Muscle layer of colon (tissue), 2 donors: ENCODE measurements around the gene AFTPH.

Experiments
- H3K27ac ChIP-seq: one replicate; pipeline ENCODE4 v1.7.0; 2013; ENCODE audit warnings: low read depth, mild to moderate bottlenecking, low read length, moderate library complexity
- H3K27me3 ChIP-seq, 2 donors: one replicate each; pipeline ENCODE4 v1.7.0; 2013; ENCODE audit warnings: low read length in 2 of 2, mild to moderate bottlenecking in 2 of 2; ENCODE audit not compliant: insufficient read depth in 2 of 2, control insufficient read depth in 1 of 2
- H3K36me3 ChIP-seq: one replicate; pipeline ENCODE4 v1.7.0; 2013; ENCODE audit warnings: mild to moderate bottlenecking, low read length; ENCODE audit not compliant: insufficient read depth
- H3K4me1 ChIP-seq: one replicate; pipeline ENCODE4 v1.7.0; 2013; ENCODE audit warnings: mild to moderate bottlenecking, low read length; ENCODE audit not compliant: insufficient read depth
- H3K4me3 ChIP-seq, 2 donors: one replicate each; pipeline ENCODE4 v1.7.0; 2013; ENCODE audit warnings: low read length in 2 of 2, low read depth in 1 of 2, mild to moderate bottlenecking in 1 of 2, moderate library complexity in 1 of 2
- H3K9ac ChIP-seq: one replicate; pipeline ENCODE4 v1.7.0; 2013; ENCODE audit warnings: low read length
- H3K9me3 ChIP-seq: one replicate; pipeline ENCODE4 v1.7.0; 2013; ENCODE audit warnings: mild to moderate bottlenecking, low read length
- donor health status: abdominal sarcoma.
- donor health status: Adenocarcinoma of cecum.

AFTPH gene

DNA sequence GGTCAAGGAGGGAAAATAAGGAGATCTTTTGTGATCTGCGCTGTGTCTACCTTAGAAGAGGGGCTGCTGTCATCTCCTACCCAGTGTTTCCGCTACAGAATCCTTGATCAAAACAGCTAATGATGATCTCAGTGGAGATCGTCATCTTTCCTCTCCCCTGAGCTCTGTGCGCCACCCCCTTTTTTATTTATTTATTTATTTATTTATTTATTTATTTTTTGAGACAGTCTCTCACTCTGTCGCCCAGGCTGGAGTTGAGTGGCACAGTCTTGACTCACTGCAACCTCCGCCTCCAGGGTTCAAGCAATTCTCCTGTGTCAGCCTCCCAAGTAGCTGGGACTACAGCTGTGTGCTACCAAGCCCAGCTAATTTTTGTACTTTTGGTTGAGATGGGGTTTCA lies 74.1 kb downstream of the AFTPH start:
- Histone ChIP-seq H3K4me1 (no peaks in the 10 kb centered on the region), H3K27me3 (no peaks in the 10 kb centered on the region), H3K9me3 (no peaks in the 10 kb centered on the region), H3K4me3 (no peak overlapping the region), H3K9ac (no peak overlapping the region), H3K36me3 (no peaks in the 10 kb centered on the region), H3K27ac (no peak overlapping the region)

DNA sequence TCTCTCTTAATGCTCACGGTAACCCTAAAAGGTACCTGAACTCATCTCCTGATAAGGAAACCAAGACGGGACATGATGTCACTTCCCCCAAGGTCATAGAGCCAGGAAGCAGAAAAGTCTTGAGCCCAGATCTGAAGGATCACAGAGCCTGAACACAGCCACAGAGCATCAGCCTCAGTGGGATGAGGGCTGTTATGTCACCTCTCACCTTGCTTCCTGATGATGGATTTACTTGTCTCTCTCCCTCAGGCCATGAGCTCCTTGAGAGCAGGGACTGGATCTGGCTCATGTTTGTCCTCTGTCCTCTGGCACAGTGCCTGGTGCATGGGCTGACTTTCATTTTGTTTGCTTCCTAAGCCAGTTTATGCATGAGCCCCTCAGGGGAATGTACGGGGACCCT lies 75.3 kb downstream of the AFTPH start:
- Histone ChIP-seq H3K4me1 (peaks cover under 1% of the 10 kb centered on the region), H3K4me3 (no peak overlapping the region), H3K27ac (no peak overlapping the region), H3K36me3 (no peaks in the 10 kb centered on the region), H3K9ac (no peak overlapping the region), H3K9me3 (no peaks in the 10 kb centered on the region), H3K27me3 (no peaks in the 10 kb centered on the region)

DNA sequence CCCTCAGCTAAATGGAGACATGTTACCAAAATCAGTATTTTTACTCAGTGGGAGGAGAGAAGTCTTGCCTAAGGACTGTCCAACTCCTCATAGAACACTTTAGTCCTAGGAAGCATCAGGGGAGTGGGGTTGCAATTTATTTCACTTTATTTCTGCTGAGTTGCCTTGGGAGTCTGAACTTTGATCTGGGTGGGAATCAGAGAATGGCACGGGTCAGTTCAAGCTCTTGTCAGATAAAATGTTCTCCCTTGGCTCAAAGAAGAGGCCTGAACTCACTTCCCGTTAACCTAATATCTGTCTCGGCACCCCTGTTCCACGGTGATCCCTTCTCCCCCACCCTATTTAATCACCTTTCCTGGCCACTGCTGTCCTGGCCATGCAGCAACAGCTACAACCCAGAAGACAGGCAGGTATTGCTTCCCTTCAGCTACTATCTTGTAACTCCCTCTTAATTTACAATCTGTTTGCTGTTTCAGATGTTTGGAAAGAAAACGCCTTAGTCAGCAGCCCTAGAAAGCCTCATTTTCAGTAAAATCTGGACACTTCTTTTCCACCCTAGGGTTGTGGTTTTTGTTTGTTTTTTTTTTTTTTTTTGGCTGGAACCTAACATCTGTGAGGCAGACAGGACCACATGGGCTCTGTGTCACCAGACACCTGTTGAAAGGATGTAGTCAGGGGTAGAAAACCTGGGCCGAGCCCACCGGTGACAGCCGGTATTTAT lies 77.1 kb downstream of the AFTPH start:
- H3K36me3 ChIP-seq, result no peaks in the 10 kb centered on the region

DNA sequence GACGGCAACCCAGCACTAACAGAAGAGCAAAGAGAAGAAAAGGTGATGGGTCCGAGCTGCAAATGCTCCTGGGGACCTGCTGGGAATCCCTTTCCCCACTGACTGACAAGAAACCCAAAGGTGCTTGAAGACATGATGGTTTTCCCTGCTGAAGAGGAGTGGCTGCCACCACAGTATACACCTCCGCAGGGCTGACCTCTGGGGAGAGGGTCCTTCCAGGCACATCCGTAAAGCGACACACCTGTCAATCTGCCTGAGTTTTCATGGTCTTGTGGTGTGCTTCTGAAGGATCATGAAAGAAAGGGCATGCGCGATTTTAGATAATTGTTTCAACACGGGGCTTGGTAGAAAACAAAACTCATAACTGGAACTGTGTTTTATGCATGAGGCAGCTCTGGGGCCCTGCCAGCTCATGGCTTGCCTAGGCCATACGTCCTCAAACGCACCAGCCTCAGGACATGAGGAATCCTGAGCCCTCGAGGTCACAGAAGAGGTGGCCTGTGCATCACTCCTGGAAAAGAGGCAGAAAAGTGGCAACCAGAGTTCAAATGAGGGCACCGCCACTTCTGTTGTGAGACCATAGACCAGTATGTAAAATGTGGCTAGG lies 77.8 kb downstream of the AFTPH start:
- Histone ChIP-seq H3K9me3 (no peaks in the 10 kb centered on the region), H3K27ac (no peak overlapping the region), H3K9ac (no peak overlapping the region), H3K4me3 (no peak overlapping the region), H3K36me3 (no peaks in the 10 kb centered on the region), H3K27me3 (no peaks in the 10 kb centered on the region), H3K4me1 (peaks cover 11% of the 10 kb centered on the region)

More for the DNA sequence above, 77.1 kb downstream of the AFTPH start:
- no peak overlapping the region for H3K9ac ChIP-seq
- no peaks in the 10 kb centered on the region for H3K9me3 ChIP-seq
- no peaks in the 10 kb centered on the region for H3K27me3 ChIP-seq
- H3K27ac ChIP-seq, result no peak overlapping the region
- H3K4me3 ChIP-seq, result no peak overlapping the region
- H3K4me1 ChIP-seq, result peaks cover 11% of the 10 kb centered on the region

GRCh38 chr2:64602436-64602835 lies 78.3 kb downstream of the AFTPH start:
- Histone ChIP-seq H3K4me3 (no peak overlapping the region), H3K9me3 (no peaks in the 10 kb centered on the region), H3K27ac (no peak overlapping the region), H3K36me3 (no peaks in the 10 kb centered on the region), H3K9ac (no peak overlapping the region), H3K27me3 (no peaks in the 10 kb centered on the region), H3K4me1 (peaks cover 11% of the 10 kb centered on the region)

DNA sequence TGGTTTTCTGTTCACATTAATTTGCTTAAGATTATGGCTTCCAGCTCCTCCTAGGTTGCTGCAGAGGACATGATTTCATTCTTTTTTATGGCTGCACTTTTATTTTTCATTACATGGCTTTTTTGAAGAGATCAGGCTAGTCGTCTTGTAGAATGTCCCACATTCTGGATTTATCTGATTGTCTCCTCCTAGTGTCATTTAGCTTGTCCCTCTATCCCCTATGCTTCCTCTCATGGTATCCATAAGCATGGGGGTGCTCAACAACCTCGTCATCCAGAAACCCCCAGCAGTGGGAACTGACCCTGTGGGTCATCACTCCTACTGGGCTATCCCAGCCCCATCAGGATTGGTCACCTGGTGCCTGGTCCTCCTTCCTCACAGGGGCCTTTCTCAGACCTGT lies 80.0 kb downstream of the AFTPH start:
- H3K9me3 ChIP-seq, result no peaks in the 10 kb centered on the region
- H3K36me3 ChIP-seq, result no peaks in the 10 kb centered on the region
- no peak overlapping the region for H3K4me3 ChIP-seq
- no peak overlapping the region for H3K27ac ChIP-seq
- peaks cover 11% of the 10 kb centered on the region for H3K4me1 ChIP-seq
- no peak overlapping the region for H3K9ac ChIP-seq
- no peaks in the 10 kb centered on the region for H3K27me3 ChIP-seq

DNA sequence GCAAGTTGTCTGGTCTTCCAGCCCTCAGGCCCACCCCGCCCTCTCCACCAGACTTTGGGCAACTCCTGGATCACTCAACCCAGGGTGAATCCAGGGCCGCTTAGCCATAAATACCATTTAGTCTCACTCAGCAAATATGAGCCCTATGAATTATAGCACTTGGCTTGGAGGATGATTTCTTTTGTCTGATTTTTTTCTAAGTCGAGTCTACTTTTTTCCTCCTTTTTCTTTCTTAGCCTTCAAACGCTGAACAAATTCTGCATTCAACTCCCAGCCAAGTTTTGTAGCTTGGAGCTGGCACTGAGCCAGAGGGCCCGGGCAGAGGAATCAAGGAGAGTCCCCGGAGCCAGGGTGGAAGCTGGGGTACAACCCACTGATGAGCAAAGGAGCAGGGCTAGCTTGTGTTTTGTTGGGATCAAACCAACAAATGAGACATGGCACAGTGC lies 80.9 kb downstream of the AFTPH start:
- Histone ChIP-seq H3K4me1 (peaks cover 16% of the 10 kb centered on the region), H3K9me3 (no peaks in the 10 kb centered on the region), H3K4me3 (no peak overlapping the region), H3K27ac (no peak overlapping the region), H3K9ac (no peak overlapping the region), H3K27me3 (no peaks in the 10 kb centered on the region), H3K36me3 (no peaks in the 10 kb centered on the region)

DNA sequence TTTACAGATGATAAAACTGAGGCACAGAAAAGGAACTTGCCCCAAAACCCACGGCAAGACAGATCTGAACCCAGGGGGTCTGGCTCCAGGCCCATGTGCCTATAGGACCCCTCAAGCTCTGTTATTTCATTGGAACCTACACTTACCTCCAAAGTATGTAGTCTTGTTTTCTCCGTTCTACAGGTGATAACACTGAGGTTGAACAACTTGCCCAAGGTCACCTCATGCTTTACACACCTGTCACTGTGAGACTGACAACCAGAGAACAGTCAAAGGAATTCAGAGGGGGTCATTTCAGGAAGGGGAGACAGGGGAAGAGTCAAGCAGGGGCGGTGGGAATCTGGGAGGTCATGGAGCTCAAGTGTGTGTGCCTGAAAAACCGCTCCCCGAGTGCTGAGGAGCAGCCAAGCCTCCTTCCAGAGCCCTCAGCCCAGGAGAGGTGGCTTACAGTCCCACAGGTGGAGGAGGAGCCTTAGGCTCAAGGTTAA lies 81.9 kb downstream of the AFTPH start:
- H3K9me3 ChIP-seq, result no peaks in the 10 kb centered on the region
- no peaks in the 10 kb centered on the region for H3K36me3 ChIP-seq
- peaks cover 16% of the 10 kb centered on the region for H3K4me1 ChIP-seq
- no peak overlapping the region for H3K27ac ChIP-seq
- H3K9ac ChIP-seq, result no peak overlapping the region
- H3K27me3 ChIP-seq, result no peaks in the 10 kb centered on the region
- no peak overlapping the region for H3K4me3 ChIP-seq

DNA sequence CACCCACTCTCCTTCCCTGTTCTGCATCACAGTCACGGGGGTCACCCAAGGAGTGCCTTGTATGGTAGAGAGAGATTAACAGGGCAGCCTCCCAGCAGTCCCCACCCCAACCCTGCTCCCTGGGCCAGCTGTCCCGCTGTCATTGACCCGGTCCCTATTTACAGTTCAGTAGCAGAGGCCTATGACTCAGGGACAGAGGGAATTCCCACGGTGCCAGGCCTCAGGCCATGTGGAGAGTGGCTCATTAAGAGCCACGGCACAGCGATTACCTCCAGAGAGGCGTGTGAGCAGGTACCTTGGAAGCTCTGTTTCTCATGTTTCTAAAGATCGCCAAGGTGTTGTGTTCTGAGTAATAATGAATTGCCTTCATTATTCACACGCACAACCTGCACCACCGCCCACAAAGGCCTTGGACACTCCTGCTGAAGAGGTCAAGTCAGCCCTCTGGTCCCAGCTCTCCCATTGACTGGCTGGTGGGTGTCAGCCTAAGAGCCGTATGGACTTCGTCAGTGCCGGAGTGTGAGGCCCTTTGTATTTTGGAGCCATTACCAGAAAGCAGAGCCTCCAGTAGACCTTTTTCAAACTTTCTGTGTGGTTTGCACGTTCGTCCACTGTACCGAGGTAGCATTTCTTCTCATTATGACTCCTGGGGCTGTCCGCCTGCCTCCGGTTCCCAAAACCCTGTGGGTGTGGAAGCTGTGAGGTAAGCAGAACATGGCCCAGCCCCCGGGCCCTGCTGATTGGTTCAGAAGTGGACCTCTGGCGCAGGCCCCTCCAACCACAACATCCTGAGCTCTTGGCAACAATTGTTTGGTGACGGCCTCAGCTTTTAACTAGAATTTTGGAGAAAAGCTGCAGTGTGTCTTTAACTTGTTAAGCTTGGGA lies 82.6 kb downstream of the AFTPH start:
- H3K4me1 ChIP-seq, result peaks cover 16% of the 10 kb centered on the region
- H3K27me3 ChIP-seq, result no peaks in the 10 kb centered on the region
- H3K27ac ChIP-seq, result peak overlapping the region; percentile 15
- peak overlapping the region; percentile 13 for H3K9ac ChIP-seq
- H3K9me3 ChIP-seq, result no peaks in the 10 kb centered on the region
- no peak overlapping the region for H3K4me3 ChIP-seq
- H3K36me3 ChIP-seq, result no peaks in the 10 kb centered on the region

DNA sequence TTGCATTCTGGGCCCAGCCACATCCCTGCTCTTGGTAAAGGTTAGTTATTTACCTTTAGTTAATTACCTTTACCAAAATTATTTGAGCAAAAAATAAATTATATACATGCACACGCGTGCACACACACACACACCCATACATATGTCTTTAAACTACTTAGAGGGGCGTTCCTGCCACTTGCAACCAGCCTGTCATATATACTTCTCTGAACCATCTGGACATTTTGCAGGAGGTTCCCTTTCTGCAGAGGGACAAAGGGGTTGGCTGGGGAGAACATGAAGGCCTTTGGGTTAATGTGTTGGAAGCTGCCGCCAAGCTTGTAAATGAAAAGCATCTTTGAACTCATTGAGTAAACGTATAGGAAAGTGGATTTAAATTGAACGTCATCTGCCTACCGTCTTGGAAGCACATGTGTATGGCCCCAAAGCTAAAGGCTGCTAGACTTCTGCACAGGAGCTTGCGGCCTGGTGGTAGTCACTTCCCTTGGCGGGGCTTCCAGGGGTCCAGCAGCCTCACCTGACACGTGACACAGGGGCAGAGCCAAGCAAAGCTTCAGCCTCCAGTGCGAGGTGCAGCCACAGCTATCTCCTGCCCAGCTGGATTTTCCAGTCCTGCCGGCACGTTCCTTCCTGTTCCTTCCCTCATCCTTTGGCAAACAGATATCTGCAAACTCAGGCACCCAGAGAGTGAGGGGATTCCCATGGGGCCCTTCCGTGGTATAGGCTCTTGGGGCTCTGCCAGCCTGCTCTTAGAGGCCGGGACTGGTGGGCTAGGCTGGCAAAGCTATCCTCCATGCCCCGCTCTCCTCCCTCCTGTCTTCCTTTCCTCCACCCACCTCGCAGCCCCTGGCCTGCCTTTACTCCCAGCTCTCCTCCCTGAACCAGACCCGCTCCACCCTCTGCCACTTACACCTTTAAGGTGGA lies 83.5 kb downstream of the AFTPH start:
- Histone ChIP-seq H3K4me3 (no peak overlapping the region), H3K36me3 (no peaks in the 10 kb centered on the region), H3K27me3 (no peaks in the 10 kb centered on the region), H3K9me3 (no peaks in the 10 kb centered on the region), H3K4me1 (peaks cover 16% of the 10 kb centered on the region), H3K9ac (no peak overlapping the region), H3K27ac (no peak overlapping the region)
